Urothelium cell line (cell line): ENCODE data around the gene CMTM3.
"Not testable (repeated sequence)": the region's sequence is repeated elsewhere in the genome, so short reads cannot be mapped to it uniquely, and the experiment has no call there.

ENCODE experiments used
- DNase-seq: peaks from one replicate; pipeline ENCODE4 v3.0.0; 2011; ENCODE audit warnings: low spot score, mixed read lengths
- FAIRE-seq: peaks from 2 replicates; lab custom pipeline; 2011; peaks lifted over from hg19 to GRCh38; lab: Jason Lieb, UNC

Gene CMTM3

GRCh38 chr16:66605979-66606751, 1.7 kb downstream of the CMTM3 start:
- no peak for DNase-seq
- FAIRE-seq: no peak

GRCh38 chr16:66608241-66609138, 4.0 kb downstream of the CMTM3 start:
- FAIRE-seq (peak; percentile 50), DNase-seq (peak; percentile 95)

GRCh38 chr16:66609139-66609510, 4.6 kb downstream of the CMTM3 start:
- no peak for FAIRE-seq
- no peak for DNase-seq

GRCh38 chr16:66610111-66610820, 5.8 kb downstream of the CMTM3 start:
- DNase-seq: no peak
- no peak for FAIRE-seq

- FAIRE-seq, DNase-seq: not testable (repeated sequence)
Observed at GRCh38 chr16:66611911-66612310, 7.4 kb downstream of the CMTM3 start.

- DNase-seq (no peak), FAIRE-seq (no peak)
Observed at GRCh38 chr16:66612422-66612821, 7.9 kb downstream of the CMTM3 start.

GRCh38 chr16:66614161-66614802, 9.8 kb downstream of the CMTM3 start:
- FAIRE-seq (no peak), DNase-seq (no peak)

GRCh38 chr16:66616169-66616568, 11.7 kb downstream of the CMTM3 start:
- FAIRE-seq: no peak
- no peak for DNase-seq

- FAIRE-seq (no peak), DNase-seq (no peak)
Observed at GRCh38 chr16:66616592-66616991, 12.1 kb downstream of the CMTM3 start.

- FAIRE-seq (no peak), DNase-seq (no peak)
Observed at GRCh38 chr16:66617010-66617434, 12.5 kb downstream of the CMTM3 start.

GRCh38 chr16:66617728-66618127, 13.2 kb downstream of the CMTM3 start:
- FAIRE-seq: no peak
- no peak for DNase-seq

GRCh38 chr16:66618588-66619375, 14.3 kb downstream of the CMTM3 start:
- DNase-seq (peak; percentile 84), FAIRE-seq (peak; percentile 30)

- DNase-seq (no peak), FAIRE-seq (no peak)
Observed at GRCh38 chr16:66619534-66620428, 15.3 kb downstream of the CMTM3 start.

- DNase-seq (no peak), FAIRE-seq (no peak)
Observed at GRCh38 chr16:66620429-66620795, 15.9 kb downstream of the CMTM3 start.

GRCh38 chr16:66621973-66622372, 17.5 kb downstream of the CMTM3 start:
- DNase-seq (no peak), FAIRE-seq (no peak)

GRCh38 chr16:66622863-66623262, 18.4 kb downstream of the CMTM3 start:
- FAIRE-seq: no peak
- DNase-seq: no peak

GRCh38 chr16:66623755-66624154, 19.3 kb downstream of the CMTM3 start:
- DNase-seq (no peak), FAIRE-seq (no peak)

GRCh38 chr16:66627611-66628378, 23.3 kb downstream of the CMTM3 start:
- not testable (repeated sequence) for FAIRE-seq

More at GRCh38 chr16:66627611-66628378, 23.3 kb downstream of the CMTM3 start:
- not testable (repeated sequence) for DNase-seq
